Transverse colon (tissue), 4 donors: ENCODE data around the gene IDH3G.

Experiments
- EP300 ChIP-seq: sonication (generic); formaldehyde crosslinking; IDR thresholded peaks from one replicate; pipeline ENCODE4 v1.6.1; 2017; ENCODE audit warnings: antibody characterized with exemption, low read depth
- POLR2AphosphoS5 ChIP-seq, 3 donors: sonication (generic); formaldehyde crosslinking; IDR thresholded peaks; one replicate each; pipeline ENCODE4 v1.6.1; 2016; ENCODE audit warnings: antibody characterized with exemption in 3 of 3
- TF ChIP-seq, protein P1 (sequence below), 5 experiments: fragments of 200-600 bp in 3 of 5; fragments of 450-650 bp in 2 of 5; sonication (generic) in 3 of 5; IDR thresholded peaks; 1 replicate in 2 of 5; 2 replicates in 3 of 5; pipeline ENCODE4 v1.5.1; 2016 to 2017; ENCODE audit warnings: antibody characterized with exemption in 5 of 5, inconsistent platforms in 3 of 5, mild to moderate bottlenecking in 2 of 5, moderate library complexity in 1 of 5

DNA sequence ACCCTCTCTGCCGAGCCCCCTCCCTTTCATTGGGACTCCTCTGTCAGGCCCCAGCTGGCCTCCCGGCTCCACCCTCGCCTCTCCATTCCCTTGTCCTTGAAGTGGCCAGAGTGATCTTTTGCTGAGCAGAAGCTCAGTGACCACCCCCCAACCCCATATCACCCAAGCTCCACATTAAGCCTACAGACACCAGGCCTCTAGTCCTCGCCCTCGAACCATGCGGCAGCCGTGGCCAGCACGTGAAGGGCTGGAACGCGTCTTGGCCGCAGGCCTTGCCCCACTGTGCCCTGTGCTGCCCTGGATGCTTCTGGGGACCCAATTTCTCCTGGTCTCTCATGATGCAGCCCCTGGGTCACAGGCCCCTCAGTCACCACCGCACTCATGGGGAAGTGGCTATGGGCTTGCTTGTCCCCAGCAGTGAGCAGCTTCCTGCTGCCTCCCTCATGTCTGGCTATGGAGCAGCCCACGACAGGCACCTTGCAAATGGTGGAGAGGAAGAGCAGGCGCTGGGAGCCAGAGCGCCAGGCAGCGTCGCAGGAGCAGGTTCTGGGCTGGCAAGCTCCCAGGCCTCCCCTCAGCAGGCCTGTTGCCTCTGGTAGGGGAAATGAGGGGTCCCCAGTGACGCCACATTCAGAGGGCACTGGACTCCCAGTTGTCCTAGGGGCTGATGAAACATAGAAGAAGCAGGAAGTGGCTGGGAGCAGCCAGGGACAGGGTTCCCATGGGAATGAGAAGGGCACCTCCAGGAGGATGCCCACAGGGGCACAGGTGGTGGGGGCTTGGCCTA is 14.1 kb downstream of the IDH3G start:
- TF ChIP-seq, protein P1, sequence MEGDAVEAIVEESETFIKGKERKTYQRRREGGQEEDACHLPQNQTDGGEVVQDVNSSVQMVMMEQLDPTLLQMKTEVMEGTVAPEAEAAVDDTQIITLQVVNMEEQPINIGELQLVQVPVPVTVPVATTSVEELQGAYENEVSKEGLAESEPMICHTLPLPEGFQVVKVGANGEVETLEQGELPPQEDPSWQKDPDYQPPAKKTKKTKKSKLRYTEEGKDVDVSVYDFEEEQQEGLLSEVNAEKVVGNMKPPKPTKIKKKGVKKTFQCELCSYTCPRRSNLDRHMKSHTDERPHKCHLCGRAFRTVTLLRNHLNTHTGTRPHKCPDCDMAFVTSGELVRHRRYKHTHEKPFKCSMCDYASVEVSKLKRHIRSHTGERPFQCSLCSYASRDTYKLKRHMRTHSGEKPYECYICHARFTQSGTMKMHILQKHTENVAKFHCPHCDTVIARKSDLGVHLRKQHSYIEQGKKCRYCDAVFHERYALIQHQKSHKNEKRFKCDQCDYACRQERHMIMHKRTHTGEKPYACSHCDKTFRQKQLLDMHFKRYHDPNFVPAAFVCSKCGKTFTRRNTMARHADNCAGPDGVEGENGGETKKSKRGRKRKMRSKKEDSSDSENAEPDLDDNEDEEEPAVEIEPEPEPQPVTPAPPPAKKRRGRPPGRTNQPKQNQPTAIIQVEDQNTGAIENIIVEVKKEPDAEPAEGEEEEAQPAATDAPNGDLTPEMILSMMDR (IDR thresholded peaks at IDR 0.05), result no peak
- TF ChIP-seq EP300, result no peak
- TF ChIP-seq POLR2AphosphoS5 (IDR thresholded peaks at IDR 0.05), result no peak
